Measurements from ENCODE around the gene SEC22C. TPM values are rescaled to one million over a fixed set of nuclear protein-coding genes. Genes with fewer than 3 reads are reported as not detected.

The SEC22C gene
- total and polyA plus RNA-seq, 2 experiments from 2014 or later = 21.9 to 48.3 TPM

DNA sequence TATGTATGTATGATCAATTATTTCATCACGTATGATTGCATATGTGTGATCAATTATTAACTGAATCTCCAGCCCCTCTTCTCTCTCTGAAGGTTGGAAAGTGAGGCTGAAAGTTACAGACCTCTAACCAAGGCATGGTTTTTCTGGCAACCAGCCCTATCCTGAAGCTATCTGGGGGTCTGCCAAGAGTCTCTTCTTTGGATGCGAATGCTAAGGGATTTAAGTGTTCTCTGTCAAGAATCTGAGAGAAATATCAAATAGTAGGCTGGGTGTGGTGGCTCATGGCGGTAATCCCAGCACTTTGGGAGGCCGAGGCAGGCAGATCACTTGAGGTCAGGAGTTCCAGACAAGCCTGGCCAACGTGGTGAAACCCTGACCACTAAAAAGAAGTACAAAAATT lies 26.8 kb upstream of the SEC22C start (continued):
- TF ChIP-seq, protein P1, sequence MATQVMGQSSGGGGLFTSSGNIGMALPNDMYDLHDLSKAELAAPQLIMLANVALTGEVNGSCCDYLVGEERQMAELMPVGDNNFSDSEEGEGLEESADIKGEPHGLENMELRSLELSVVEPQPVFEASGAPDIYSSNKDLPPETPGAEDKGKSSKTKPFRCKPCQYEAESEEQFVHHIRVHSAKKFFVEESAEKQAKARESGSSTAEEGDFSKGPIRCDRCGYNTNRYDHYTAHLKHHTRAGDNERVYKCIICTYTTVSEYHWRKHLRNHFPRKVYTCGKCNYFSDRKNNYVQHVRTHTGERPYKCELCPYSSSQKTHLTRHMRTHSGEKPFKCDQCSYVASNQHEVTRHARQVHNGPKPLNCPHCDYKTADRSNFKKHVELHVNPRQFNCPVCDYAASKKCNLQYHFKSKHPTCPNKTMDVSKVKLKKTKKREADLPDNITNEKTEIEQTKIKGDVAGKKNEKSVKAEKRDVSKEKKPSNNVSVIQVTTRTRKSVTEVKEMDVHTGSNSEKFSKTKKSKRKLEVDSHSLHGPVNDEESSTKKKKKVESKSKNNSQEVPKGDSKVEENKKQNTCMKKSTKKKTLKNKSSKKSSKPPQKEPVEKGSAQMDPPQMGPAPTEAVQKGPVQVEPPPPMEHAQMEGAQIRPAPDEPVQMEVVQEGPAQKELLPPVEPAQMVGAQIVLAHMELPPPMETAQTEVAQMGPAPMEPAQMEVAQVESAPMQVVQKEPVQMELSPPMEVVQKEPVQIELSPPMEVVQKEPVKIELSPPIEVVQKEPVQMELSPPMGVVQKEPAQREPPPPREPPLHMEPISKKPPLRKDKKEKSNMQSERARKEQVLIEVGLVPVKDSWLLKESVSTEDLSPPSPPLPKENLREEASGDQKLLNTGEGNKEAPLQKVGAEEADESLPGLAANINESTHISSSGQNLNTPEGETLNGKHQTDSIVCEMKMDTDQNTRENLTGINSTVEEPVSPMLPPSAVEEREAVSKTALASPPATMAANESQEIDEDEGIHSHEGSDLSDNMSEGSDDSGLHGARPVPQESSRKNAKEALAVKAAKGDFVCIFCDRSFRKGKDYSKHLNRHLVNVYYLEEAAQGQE (IDR thresholded peaks at IDR 0.05; ENCODE audit: unreplicated experiment) = no peak
- TF ChIP-seq NANOG (IDR thresholded peaks at IDR 0.05; ENCODE audit: borderline replicate concordance) = no peak
- no peak for TF ChIP-seq JUNB (IDR thresholded peaks at IDR 0.05; ENCODE audit: unreplicated experiment)
- no peak for TF ChIP-seq POLR2AphosphoS5 (IDR thresholded peaks at IDR 0.05; ENCODE audit: low read depth)
- no peak for TF ChIP-seq STAT1 (IDR thresholded peaks at IDR 0.05; ENCODE audit: unreplicated experiment)
- TF ChIP-seq, protein P2, sequence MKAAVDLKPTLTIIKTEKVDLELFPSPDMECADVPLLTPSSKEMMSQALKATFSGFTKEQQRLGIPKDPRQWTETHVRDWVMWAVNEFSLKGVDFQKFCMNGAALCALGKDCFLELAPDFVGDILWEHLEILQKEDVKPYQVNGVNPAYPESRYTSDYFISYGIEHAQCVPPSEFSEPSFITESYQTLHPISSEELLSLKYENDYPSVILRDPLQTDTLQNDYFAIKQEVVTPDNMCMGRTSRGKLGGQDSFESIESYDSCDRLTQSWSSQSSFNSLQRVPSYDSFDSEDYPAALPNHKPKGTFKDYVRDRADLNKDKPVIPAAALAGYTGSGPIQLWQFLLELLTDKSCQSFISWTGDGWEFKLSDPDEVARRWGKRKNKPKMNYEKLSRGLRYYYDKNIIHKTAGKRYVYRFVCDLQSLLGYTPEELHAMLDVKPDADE (IDR thresholded peaks at IDR 0.05) = no peak
- no peak for TF ChIP-seq ZNF331 (CRISPR knock-in tag; IDR thresholded peaks at IDR 0.05; ENCODE audit: low read depth)

DNA sequence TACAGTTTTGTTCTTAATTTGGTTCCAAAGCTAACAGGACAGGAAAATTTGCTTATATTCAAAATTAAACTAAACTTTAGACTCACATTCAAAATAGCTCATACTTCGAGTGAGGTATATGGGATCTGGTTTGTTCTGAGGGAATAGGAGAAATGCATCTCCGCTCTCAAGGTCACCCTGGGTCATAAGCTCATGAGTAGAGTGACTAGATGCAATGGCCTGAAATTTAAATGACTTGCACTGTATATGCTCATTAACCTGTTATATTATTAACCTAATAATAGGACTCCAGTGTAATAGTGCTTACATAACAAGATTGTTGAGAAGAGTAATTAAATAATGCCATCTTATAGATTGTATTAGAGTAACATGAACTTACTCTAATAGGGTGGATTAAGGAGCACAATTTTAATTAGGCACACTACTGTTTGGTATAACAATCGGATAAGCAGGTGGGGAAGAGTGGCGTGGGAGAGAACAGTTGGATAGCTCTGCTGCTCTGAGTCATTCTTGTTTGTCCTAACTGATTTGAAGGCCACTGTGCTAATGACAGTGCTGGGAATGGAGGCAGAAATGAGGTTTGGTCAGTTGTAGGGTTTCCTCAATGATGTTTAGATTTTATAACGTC lies 23.9 kb upstream of the SEC22C start:
- Mint-ChIP-seq H3K4me3 (no peak overlapping the region), H3K36me3 (ENCODE audit: low read depth) (peaks cover 40% of the 10 kb centered on the region), H3K4me1 (peaks cover 20% of the 10 kb centered on the region), H3K9me3 (no peaks in the 10 kb centered on the region; the same call in 2 of the 3 replicates), H3K27ac (peak overlapping the region; percentile 13; the same call in 1 of the 2 replicates), H3K27me3 (ENCODE audit: insufficient read depth, low read depth, poor library complexity) (peaks cover 6% of the 10 kb centered on the region)
- Histone ChIP-seq H3K4me3 (no peak overlapping the region), H2AFZ (no peak overlapping the region), H3K4me2 (no peak overlapping the region), H3K9me2 (ENCODE audit: insufficient read depth) (no peaks in the 10 kb centered on the region), H4K20me1 (replicated peaks; ENCODE audit: insufficient read depth) (peaks cover 60% of the 10 kb centered on the region), H3K27me3 (ENCODE audit: insufficient read depth) (no peaks in the 10 kb centered on the region), H3F3A (replicated peaks; ENCODE audit: low read depth) (no peaks in the 10 kb centered on the region), H3K4me1 (ENCODE audit: insufficient read depth) (peaks cover 17% of the 10 kb centered on the region), H3K27ac (ENCODE audit: low read depth) (no peak overlapping the region), H3K36me3 (ENCODE audit: insufficient read depth) (no peaks in the 10 kb centered on the region; the same call in 1 of the 2 replicates), H3K79me2 (replicated peaks; ENCODE audit: insufficient read depth) (peaks cover 96% of the 10 kb centered on the region)
- DNase-seq (ENCODE audit: low spot score) = no peak
- no peak for ATAC-seq
- no peak for TF ChIP-seq EZH2 (IDR thresholded peaks at IDR 0.05; ENCODE audit: low read depth, unreplicated experiment)
- TF ChIP-seq, protein P2 (IDR thresholded peaks at IDR 0.05) = no peak

Data from GM23338 (cell line).